ENCODE results near the gene PKLR. TPM values are rescaled to one million over a fixed set of nuclear protein-coding genes. Genes with fewer than 3 reads are reported as not detected.

The PKLR gene
- total RNA-seq, 2 experiments from 2014 or later = not detected

DNA sequence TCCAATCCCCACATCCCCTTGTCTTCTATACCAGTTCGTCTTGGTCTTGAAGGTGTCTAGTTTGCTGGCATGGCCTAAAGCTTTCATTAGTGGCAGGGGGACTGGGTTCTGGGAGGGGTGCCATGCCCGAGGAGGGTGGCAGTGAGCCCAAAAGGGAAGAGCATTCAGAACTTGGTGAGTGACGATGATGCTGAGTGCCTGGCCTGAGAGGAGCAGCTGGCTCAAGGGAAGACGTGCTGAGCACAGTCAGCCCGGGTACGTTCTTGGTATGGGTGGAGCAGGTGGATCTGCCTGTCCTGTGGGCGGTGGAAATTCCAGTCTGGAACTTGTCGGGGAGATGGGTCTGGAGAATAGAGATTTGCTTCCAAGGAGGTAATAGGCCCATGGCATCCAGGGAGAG lies 12.0 kb upstream of the PKLR start:
- H3K27me3 Mint-ChIP-seq (ENCODE audit: low read depth) = no peaks in the 10 kb centered on the region
- H3K36me3 Mint-ChIP-seq (ENCODE audit: low read depth) = peaks cover 51% of the 10 kb centered on the region
- H3K4me1 Mint-ChIP-seq (ENCODE audit: low read depth) = peaks cover 30% of the 10 kb centered on the region
- H3K27ac Mint-ChIP-seq = no peak overlapping the region
- no peak overlapping the region for H3K4me3 Mint-ChIP-seq
- CTCF ChIA-PET = interaction anchor here (1.3 kb wide), 1 partner anchor 10 kb away, joined by 5 read pairs; no protein-coding TSS in a partner anchor
- DNase-seq = no peak
- no peaks in the 10 kb centered on the region for H3K9me3 Mint-ChIP-seq
- intact Hi-C loops (cut with micrococcal nuclease) = no loop called here

DNA sequence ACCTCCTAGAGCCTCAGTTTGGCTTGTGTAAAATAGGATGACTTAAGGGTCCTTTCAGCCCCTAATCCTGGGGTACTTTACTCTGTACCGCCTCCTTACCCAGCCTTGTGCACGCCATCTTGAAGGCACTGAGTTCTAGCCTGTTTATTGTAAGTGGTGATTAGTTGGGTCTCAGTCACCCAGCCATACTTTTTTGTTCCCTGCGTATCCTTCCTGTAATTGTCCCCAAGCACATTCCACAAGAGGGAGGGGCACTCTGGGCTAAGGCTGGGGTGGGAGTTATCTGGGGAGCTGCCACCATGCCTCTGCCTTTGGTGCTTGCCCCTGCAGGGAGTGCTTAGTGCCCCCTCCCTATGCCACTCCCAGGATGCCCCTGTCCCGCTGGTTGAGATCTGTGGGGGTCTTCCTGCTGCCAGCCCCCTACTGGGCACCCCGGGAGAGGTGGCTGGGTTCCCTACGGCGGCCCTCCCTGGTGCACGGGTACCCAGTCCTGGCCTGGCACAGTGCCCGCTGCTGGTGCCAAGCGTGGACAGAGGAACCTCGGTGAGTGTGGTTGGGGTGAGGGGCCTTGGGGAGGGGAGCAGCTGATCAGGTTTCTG lies 8.3 kb upstream of the PKLR start:
- H3K4me1 Mint-ChIP-seq (ENCODE audit: low read depth) = peaks cover 35% of the 10 kb centered on the region
- peaks cover 43% of the 10 kb centered on the region for H3K36me3 Mint-ChIP-seq (ENCODE audit: low read depth)
- DNase-seq = peak; percentile 12
- intact Hi-C loops (cut with micrococcal nuclease) = loop anchor here (2.0 to 5.0 kb wide), 4 partner anchors 101 to 745 kb away; partner anchors contain the start of genes KRTCAP2, LAMTOR2, MTX1 and TRIM46
- no peaks in the 10 kb centered on the region for H3K27me3 Mint-ChIP-seq (ENCODE audit: low read depth)
- H3K4me3 Mint-ChIP-seq = peak overlapping the region; percentile 96
- CTCF ChIA-PET = no interaction called here
- H3K27ac Mint-ChIP-seq = peak overlapping the region; percentile 99
- no peaks in the 10 kb centered on the region for H3K9me3 Mint-ChIP-seq

DNA sequence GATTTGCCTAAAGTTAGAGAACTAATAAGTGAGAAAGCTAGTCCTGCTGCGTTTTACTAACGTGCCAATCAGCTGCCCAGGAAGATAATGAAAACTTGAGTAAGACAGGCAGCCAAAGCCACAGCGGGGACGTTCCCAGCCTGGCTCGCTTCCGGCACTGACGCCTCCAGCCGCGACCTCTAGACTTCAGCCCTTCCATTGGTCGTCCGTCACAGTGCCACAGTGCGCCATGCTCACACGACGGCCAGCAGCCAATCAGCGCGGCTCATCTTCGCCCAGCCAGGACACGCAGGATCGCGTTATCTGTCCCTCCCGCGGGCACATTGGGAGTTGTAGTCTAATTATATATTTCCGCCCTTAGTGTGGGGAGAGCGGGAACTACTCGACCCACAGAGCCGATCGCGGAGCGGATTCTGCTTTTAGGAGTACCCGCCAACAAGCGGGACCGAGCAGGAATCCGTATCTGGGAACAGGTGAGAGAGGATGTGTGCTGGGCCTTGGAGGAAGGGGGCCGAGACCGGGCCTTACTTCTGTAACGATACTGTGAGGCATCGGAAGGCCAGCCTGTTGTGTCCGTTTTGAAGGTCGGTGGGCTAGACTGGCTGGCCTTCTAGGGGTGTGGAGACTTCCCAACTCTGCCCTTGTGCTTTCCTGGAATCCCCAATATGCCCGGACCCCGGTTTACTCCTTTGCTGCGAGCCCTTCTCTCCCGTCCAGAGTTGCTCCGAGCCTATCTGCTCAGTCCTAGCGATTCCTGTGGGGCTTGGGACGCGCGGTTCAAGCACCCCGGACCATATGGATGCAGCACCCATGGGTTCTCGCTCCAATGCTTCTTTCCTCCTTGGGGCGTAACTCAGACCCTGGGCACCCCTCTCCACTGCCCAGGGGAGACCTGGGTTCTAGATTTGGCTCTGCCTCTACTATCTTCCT lies 7.5 kb upstream of the PKLR start, which contains the start of gene FDPS:
FDPS (plus strand) TSS at position 374 of the 930 bp plus-strand sequence. CDS start 924 bp downstream, outside the sequence.
- CTCF ChIA-PET = interaction anchor here (0.8 to 1.9 kb wide), 4 partner anchors 15 to 102 kb away, joined by 3 to 34 read pairs (median 6); partner anchors contain the start of genes CLK2 and THBS3
- DNase-seq = peak; percentile 99
- Mint-ChIP-seq H3K27me3 (ENCODE audit: low read depth) (no peaks in the 10 kb centered on the region), H3K27ac (peak within 1 kb of the TSS; percentile 99), H3K4me3 (peak within 1 kb of the TSS; percentile 96), H3K36me3 (ENCODE audit: low read depth) (peaks cover 43% of the 10 kb centered on the region), H3K4me1 (ENCODE audit: low read depth) (peaks cover 35% of the 10 kb centered on the region), H3K9me3 (no peaks in the 10 kb centered on the region)
- intact Hi-C loops (cut with micrococcal nuclease) = loop anchor here (1.0 to 5.0 kb wide), 15 partner anchors 15 to 746 kb away; partner anchors contain the start of genes CLK2, ENTREP3, HCN3 and KRTCAP2

DNA sequence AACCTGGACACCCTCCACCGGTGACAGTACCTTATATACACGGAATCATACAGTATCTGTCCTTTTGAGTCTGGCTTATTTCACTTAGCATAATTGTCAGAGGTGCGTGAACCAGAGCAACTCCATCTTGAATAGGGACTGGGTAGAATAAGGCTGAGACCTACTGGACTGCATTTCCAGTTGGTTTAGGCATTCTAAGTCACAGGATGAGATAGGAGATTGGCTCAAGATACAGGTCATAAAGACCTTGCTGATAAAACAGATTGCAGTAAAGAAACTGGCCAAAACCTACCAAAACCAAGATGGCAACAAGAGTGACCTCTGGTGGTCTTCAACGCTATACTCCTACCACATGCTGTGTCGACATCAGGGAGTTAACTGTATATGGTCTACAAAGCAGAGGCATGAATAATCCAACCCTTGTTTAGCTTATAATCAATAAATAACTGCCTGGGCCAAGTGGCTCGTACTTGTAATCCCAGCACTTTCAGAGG lies 6.1 kb upstream of the PKLR start:
- peak overlapping the region; percentile 99 for H3K27ac Mint-ChIP-seq
- no peaks in the 10 kb centered on the region for H3K27me3 Mint-ChIP-seq (ENCODE audit: low read depth)
- peak; percentile 34 for DNase-seq
- CTCF ChIA-PET = interaction anchor here (0.6 to 1.9 kb wide), 8 partner anchors 8 to 371 kb away, joined by 3 to 34 read pairs (median 3); partner anchors contain the start of gene PMVK
- intact Hi-C loops (cut with micrococcal nuclease) = loop anchor here (5.0 kb wide), 2 partner anchors 115 to 135 kb away; partner anchors contain the start of genes KRTCAP2 and TRIM46
- peak overlapping the region; percentile 96 for H3K4me3 Mint-ChIP-seq
- H3K9me3 Mint-ChIP-seq = no peaks in the 10 kb centered on the region
- peaks cover 32% of the 10 kb centered on the region for H3K36me3 Mint-ChIP-seq (ENCODE audit: low read depth)
- H3K4me1 Mint-ChIP-seq (ENCODE audit: low read depth) = peaks cover 28% of the 10 kb centered on the region

DNA sequence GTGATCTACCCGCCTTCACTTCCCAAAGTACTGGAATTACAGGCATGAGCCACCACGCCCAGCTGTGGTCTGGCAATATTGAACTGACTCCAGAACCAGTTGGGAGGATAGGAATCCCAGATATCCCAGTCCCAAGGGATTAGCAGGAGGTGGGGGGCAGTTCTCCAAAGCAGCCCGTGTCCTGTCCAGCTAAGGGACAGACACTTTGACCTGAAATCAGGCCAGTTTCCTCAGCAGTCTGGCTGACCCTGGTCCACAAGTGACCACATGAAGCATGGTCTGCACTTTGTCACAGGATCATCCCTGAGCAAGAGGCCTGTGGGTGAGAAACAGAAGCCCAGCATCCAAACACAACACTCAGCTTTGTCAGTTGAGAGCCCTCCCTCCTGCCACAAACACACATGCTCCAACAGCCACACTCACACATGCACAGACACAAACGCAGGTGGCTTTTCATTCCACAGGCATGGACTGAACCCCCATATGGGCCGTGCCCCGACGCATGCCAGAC lies 4.7 kb upstream of the PKLR start:
- CTCF ChIA-PET = interaction anchor here (0.7 to 2.1 kb wide), 3 partner anchors 26 to 112 kb away, joined by 3 to 12 read pairs (median 3); no protein-coding TSS in a partner anchor
- no peak for DNase-seq
- Mint-ChIP-seq H3K27me3 (ENCODE audit: low read depth) (no peaks in the 10 kb centered on the region), H3K27ac (peak overlapping the region; percentile 61), H3K4me3 (no peak overlapping the region), H3K9me3 (no peaks in the 10 kb centered on the region), H3K4me1 (ENCODE audit: low read depth) (peaks cover 17% of the 10 kb centered on the region), H3K36me3 (ENCODE audit: low read depth) (peaks cover 20% of the 10 kb centered on the region)
- intact Hi-C loops (cut with micrococcal nuclease) = loop anchor here (5.0 kb wide), 2 partner anchors 114 to 134 kb away; partner anchors contain the start of genes KRTCAP2 and TRIM46

DNA sequence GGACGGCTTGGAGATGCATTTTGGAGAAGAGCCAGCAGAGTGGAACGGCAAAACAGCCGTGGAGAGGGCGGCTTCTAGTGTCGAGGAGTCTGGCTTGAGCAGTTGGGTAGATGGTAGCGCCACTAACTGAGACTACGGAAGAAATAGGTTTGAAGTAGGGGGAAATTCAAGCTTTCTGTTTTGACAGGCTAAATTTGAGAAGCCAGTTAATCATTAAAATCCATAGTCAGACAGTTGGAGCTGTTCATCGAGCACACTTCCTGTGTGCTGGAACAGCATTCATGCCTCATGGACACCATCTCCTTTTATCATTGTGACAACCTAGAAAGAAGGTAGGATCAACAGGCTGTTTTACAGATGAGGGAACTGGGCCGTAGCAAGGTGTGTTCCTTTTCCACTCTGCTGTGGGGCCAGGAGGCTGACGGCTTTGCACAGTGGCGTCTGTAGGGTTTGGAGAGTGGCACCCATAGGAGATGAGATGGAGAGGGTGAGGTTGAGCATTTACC lies 3.4 kb upstream of the PKLR start:
- no peak overlapping the region for H3K27ac Mint-ChIP-seq
- H3K27me3 Mint-ChIP-seq (ENCODE audit: low read depth) = no peaks in the 10 kb centered on the region
- H3K36me3 Mint-ChIP-seq (ENCODE audit: low read depth) = peaks cover 8% of the 10 kb centered on the region
- intact Hi-C loops (cut with micrococcal nuclease) = loop anchor here (5.0 kb wide), 2 partner anchors 112 to 132 kb away; partner anchors contain the start of genes KRTCAP2 and TRIM46
- no peaks in the 10 kb centered on the region for H3K9me3 Mint-ChIP-seq
- no peak for DNase-seq
- peaks cover 5% of the 10 kb centered on the region for H3K4me1 Mint-ChIP-seq (ENCODE audit: low read depth)
- no peak overlapping the region for H3K4me3 Mint-ChIP-seq
- CTCF ChIA-PET = interaction anchor here (1.2 to 2.1 kb wide), 2 partner anchors 19 to 54 kb away, joined by 3 to 12 read pairs; no protein-coding TSS in a partner anchor

DNA sequence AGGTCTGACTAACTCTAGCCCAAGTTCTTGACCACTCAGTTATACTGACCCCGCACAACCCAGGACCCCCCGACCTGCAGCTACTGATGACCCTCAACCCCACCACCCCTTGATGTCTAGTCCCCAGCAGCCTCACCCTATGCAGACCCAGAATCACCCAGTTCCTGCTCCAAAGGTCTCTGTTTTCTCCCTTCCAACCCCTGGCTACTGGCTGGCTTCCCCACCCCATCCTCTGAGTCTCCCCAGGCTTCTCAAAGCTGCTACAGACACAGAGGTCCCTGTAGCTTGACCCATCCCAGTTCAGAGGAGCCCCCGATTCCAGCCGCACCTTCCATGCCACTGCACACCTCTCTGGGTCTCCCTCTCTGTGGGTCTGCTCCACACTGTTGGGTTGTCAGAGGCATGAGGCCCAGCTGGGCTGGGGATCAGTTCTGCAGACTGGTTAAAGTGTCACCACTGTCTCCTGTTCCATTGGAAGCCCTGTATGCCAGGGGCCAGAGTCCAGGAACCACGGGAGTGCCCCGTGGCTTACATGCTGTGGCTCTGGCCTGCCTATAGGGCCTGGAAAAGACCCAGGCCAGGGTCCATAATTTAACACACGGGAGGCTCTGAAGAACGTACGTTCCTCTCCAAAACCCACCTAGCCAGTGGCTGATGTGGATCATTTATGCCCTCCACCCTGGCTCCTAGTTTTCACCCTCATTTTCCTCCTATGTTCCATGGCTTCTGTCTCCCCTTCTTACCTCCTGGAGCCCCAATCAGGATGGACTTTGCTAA lies 497 bp downstream of the PKLR start:
- no peak for DNase-seq
- intact Hi-C loops (cut with micrococcal nuclease) = no loop called here
- CTCF ChIA-PET = interaction anchor here (2.9 kb wide), 1 partner anchor 50 kb away, joined by 10 read pairs; no protein-coding TSS in a partner anchor
- H3K4me1 Mint-ChIP-seq (ENCODE audit: low read depth) = no peaks in the 10 kb centered on the region
- no peaks in the 10 kb centered on the region for H3K36me3 Mint-ChIP-seq (ENCODE audit: low read depth)
- H3K27me3 Mint-ChIP-seq (ENCODE audit: low read depth) = peaks cover 13% of the 10 kb centered on the region
- H3K27ac Mint-ChIP-seq = no peak overlapping the region
- H3K4me3 Mint-ChIP-seq = no peak overlapping the region
- H3K9me3 Mint-ChIP-seq = no peaks in the 10 kb centered on the region

DNA sequence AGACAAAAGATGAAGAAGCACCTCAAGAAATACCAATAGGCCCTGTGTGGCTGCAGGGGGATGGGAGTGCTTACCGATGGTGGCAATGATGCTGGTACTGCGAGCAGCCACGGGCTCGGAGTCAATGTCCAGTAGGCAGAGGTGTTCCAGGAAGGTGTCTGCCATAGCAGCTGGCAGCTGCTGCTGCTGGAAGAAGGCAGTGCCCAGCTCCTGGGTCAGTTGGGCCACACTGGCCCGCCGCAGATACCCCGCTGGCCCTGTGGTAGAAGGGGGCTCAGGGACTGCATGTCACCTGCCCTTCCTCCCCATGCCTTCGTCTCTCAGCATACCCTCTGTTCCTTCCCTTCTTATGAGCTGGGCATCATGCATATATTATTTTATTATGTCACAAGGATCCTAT lies 1.2 kb downstream of the PKLR start:
- intact Hi-C loops (cut with micrococcal nuclease) = no loop called here
- CTCF ChIA-PET = interaction anchor here (2.9 kb wide), 1 partner anchor 49 kb away, joined by 10 read pairs; no protein-coding TSS in a partner anchor

DNA sequence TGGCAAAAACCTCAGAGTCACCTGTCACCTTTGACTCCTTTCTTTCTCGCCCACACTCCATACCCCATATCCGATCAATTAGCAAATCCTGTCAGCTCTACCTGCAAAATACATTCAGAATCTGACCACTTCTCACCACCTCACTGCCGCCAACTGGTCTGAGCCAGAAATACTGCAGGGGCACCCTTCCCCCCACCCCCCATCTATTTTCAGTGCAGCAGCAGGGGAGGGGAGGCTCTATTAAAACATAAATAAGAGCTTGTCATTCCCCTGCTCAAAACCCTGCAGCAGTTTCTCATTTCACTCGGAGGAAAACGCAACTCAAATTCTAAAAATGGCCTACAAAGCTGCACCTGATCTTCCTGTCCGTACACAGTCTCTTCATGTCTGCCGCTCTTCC lies 3.9 kb downstream of the PKLR start:
- no peak for DNase-seq
- Mint-ChIP-seq H3K4me1 (ENCODE audit: low read depth) (peaks cover 4% of the 10 kb centered on the region), H3K27ac (no peak overlapping the region), H3K36me3 (ENCODE audit: low read depth) (no peaks in the 10 kb centered on the region), H3K27me3 (ENCODE audit: low read depth) (peaks cover 24% of the 10 kb centered on the region), H3K4me3 (no peak overlapping the region), H3K9me3 (no peaks in the 10 kb centered on the region)
- intact Hi-C loops (cut with micrococcal nuclease) = no loop called here
- CTCF ChIA-PET = interaction anchor here (0.9 to 2.1 kb wide), 2 partner anchors 47 to 63 kb away, joined by 3 to 7 read pairs; no protein-coding TSS in a partner anchor

More for the DNA sequence above, 1.2 kb downstream of the PKLR start:
- no peak overlapping the region for H3K27ac Mint-ChIP-seq
- peaks cover 17% of the 10 kb centered on the region for H3K27me3 Mint-ChIP-seq (ENCODE audit: low read depth)
- no peaks in the 10 kb centered on the region for H3K4me1 Mint-ChIP-seq (ENCODE audit: low read depth)
- no peak overlapping the region for H3K4me3 Mint-ChIP-seq
- no peak for DNase-seq
- no peaks in the 10 kb centered on the region for H3K36me3 Mint-ChIP-seq (ENCODE audit: low read depth)
- no peaks in the 10 kb centered on the region for H3K9me3 Mint-ChIP-seq

DNA sequence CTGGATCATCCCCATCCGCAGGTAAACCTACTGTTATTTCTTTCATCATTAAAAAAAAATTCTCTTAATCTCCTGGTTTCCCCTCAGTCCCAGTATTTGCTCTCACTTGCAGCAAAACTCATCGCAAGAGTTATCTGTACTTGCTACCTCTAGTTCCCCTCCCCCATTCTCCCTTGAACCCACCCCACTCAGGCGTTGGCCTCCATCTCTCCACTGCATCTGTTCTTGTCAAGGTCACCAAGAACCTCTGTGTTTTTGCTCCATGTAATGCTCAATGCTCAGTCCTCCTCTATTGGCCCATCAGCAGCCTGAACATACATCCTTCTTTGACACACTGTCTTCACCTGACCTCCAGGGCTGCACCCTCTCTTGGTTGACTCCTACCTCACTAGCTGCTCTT lies 4.6 kb downstream of the PKLR start:
- Mint-ChIP-seq H3K4me3 (no peak overlapping the region), H3K9me3 (no peaks in the 10 kb centered on the region), H3K27me3 (ENCODE audit: low read depth) (peaks cover 24% of the 10 kb centered on the region), H3K36me3 (ENCODE audit: low read depth) (no peaks in the 10 kb centered on the region), H3K4me1 (ENCODE audit: low read depth) (peaks cover 4% of the 10 kb centered on the region), H3K27ac (no peak overlapping the region)
- CTCF ChIA-PET = interaction anchor here (0.8 to 2.1 kb wide), 2 partner anchors 17 to 46 kb away, joined by 3 to 7 read pairs; no protein-coding TSS in a partner anchor
- intact Hi-C loops (cut with micrococcal nuclease) = no loop called here
- DNase-seq = no peak

DNA sequence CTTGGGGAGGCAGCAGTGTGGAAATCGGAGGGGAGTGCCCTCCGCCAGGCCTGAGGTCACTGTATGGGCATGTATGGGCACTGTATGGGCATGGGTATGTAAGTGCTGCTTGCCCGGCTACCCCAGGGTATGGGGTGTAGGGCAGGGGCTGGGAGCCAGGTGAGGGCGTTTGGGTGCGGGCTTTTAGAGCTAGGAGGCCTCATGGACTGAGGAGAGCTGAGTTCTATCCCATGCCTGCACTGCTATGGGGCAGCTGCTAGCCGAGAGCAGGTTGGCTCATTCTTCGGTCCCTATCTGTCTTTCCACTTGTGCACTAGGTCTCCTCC lies 5.3 kb downstream of the PKLR start:
- Mint-ChIP-seq H3K27me3 (ENCODE audit: low read depth) (peaks cover 24% of the 10 kb centered on the region), H3K4me3 (no peak overlapping the region), H3K4me1 (ENCODE audit: low read depth) (peaks cover 4% of the 10 kb centered on the region), H3K27ac (no peak overlapping the region), H3K9me3 (no peaks in the 10 kb centered on the region), H3K36me3 (ENCODE audit: low read depth) (no peaks in the 10 kb centered on the region)
- DNase-seq = no peak
- intact Hi-C loops (cut with micrococcal nuclease) = no loop called here
- CTCF ChIA-PET = interaction anchor here (0.8 kb wide), 1 partner anchor 17 kb away, joined by 3 read pairs; no protein-coding TSS in a partner anchor
